NT2/D1 (cell line): ENCODE data around the gene APOC4.

Source experiments
- YY1 ChIP-seq: IDR thresholded peaks from 2 replicates; pipeline ENCODE4 v1.6.1; 2011; ENCODE audit not compliant: insufficient read length, insufficient read depth
- ZNF274 ChIP-seq: IDR thresholded peaks from 2 replicates; pipeline ENCODE4 v1.6.1; 2011; ENCODE audit warnings: mild to moderate bottlenecking, low read depth, low read length

DNA sequence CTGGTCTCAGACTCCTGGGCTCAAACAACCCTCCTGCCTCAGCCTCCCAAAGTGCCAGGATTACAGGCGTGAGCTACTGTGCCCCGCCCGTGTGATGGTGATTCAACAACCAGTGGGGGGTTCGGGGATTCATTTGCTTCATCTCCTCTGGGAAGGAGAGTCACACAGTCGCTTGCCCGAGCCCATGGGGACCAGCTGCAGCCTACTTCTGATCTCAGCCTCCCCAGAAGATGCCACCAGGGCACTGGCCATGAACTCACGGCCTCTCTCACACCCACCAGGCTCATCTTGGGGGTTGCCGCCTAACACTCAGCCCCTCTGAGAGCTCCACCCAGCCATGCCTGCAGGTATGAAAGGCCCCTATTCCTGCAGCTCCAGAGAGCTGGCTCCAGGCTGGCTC is 44.2 kb upstream of the APOC4 start:
- no peak for TF ChIP-seq YY1
- no peak for TF ChIP-seq ZNF274
